Parathyroid adenoma (tissue), 2 donors: ENCODE measurements around the gene USP2.

Source experiments
- H2AFZ ChIP-seq: fragments of 300-600 bp; sonication (generic); one replicate; pipeline ENCODE4 v1.7.0; 2017; ENCODE audit warnings: antibody characterized with exemption, mild to moderate bottlenecking
- H3K27ac ChIP-seq: fragments of 300-600 bp; sonication (generic); one replicate; pipeline ENCODE4 v1.7.0; 2017
- H3K27me3 ChIP-seq: fragments of 300-600 bp; sonication (generic); one replicate; pipeline ENCODE4 v1.7.0; 2017; ENCODE audit warnings: low read length; ENCODE audit not compliant: control insufficient read depth, insufficient read depth
- H3K36me3 ChIP-seq: fragments of 300-600 bp; sonication (generic); one replicate; pipeline ENCODE4 v1.7.0; 2017; ENCODE audit warnings: low read length; ENCODE audit not compliant: control insufficient read depth, insufficient read depth
- H3K4me1 ChIP-seq: fragments of 300-600 bp; sonication (generic); one replicate; pipeline ENCODE4 v1.7.0; 2017; ENCODE audit warnings: control low read depth
- H3K4me2 ChIP-seq: fragments of 300-600 bp; sonication (generic); one replicate; pipeline ENCODE4 v1.7.0; 2017; ENCODE audit warnings: low read length
- H3K4me3 ChIP-seq: fragments of 300-600 bp; sonication (generic); one replicate; pipeline ENCODE4 v1.7.0; 2017; ENCODE audit warnings: low read depth, low read length
- H3K79me2 ChIP-seq: fragments of 300-600 bp; sonication (generic); one replicate; pipeline ENCODE4 v1.7.0; 2017; ENCODE audit warnings: control low read depth
- H3K9ac ChIP-seq: fragments of 300-600 bp; sonication (generic); one replicate; pipeline ENCODE4 v1.7.0; 2017; ENCODE audit warnings: mild to moderate bottlenecking
- H3K9me3 ChIP-seq: fragments of 300-600 bp; sonication (generic); one replicate; pipeline ENCODE4 v1.7.0; 2017; ENCODE audit warnings: low read length; ENCODE audit not compliant: control insufficient read depth
- CTCF ChIP-seq: fragments of 300-600 bp; sonication (generic); IDR thresholded peaks from one replicate; pipeline ENCODE4 v1.7.0; 2017; ENCODE audit warnings: antibody characterized with exemption, mild to moderate bottlenecking
- donor health status: primary hyperparathyroidism.

Gene USP2

DNA sequence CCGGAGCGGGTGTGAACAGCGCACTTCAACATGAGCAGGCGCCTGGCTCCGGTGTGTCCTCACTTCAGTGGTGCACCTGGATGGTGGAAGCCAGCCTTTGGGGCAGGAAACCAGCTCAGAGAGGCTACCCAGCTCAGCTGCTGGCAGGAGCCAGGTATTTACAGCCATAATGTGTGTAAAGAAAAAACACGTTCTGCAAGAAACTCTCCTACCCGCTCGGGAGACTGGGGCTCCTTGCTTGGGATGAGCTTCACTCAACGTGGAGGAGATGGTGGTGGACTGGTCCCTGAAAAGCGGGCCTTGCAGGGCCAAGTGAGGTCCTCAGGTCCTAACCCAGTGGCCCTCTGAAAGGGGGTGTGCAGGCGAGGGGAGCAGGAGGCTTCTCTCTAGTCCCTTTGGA, 72.1 kb downstream of the USP2 start:
- no peak overlapping the region for H3K27ac ChIP-seq
- no peaks in the 10 kb centered on the region for H3K4me1 ChIP-seq
- no peaks in the 10 kb centered on the region for H3K79me2 ChIP-seq
- no peaks in the 10 kb centered on the region for H3K27me3 ChIP-seq
- H2AFZ ChIP-seq: no peak overlapping the region
- no peak overlapping the region for H3K4me3 ChIP-seq
- H3K9me3 ChIP-seq: no peaks in the 10 kb centered on the region
- H3K36me3 ChIP-seq: no peaks in the 10 kb centered on the region
- no peak overlapping the region for H3K4me2 ChIP-seq
- TF ChIP-seq CTCF: no peak
- no peak overlapping the region for H3K9ac ChIP-seq

GRCh38 chr11:119307974-119308373, 73.5 kb downstream of the USP2 start:
- H3K36me3 ChIP-seq: no peaks in the 10 kb centered on the region
- H2AFZ ChIP-seq: no peak overlapping the region
- no peak overlapping the region for H3K27ac ChIP-seq
- no peaks in the 10 kb centered on the region for H3K27me3 ChIP-seq
- no peak overlapping the region for H3K9ac ChIP-seq
- H3K79me2 ChIP-seq: no peaks in the 10 kb centered on the region
- no peak overlapping the region for H3K4me2 ChIP-seq
- no peak for TF ChIP-seq CTCF
- H3K4me1 ChIP-seq: no peaks in the 10 kb centered on the region
- no peak overlapping the region for H3K4me3 ChIP-seq
- H3K9me3 ChIP-seq: no peaks in the 10 kb centered on the region

DNA sequence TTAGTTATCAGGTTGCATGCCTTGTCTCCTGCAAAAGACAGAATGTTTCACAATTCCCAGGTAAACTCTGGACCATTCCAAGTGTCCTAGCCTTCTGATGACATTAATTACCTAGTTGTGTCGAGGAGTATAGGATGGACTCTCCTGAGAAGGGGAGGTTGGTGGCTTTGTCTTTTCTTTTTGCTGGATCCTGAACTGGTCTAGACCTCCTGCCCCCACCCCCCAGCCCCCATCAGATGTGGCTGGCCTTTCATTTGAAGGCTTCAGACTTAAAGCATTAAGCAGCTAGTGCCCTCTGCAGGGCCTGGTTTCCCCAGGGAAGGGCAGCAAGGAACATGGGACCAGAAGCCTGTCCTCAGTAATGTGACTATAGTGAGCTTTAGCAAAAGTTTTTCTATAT, 74.3 kb downstream of the USP2 start:
- no peaks in the 10 kb centered on the region for H3K9me3 ChIP-seq
- TF ChIP-seq CTCF: no peak
- H2AFZ ChIP-seq: no peak overlapping the region
- no peaks in the 10 kb centered on the region for H3K27me3 ChIP-seq
- H3K79me2 ChIP-seq: no peaks in the 10 kb centered on the region
- no peak overlapping the region for H3K4me2 ChIP-seq
- no peaks in the 10 kb centered on the region for H3K36me3 ChIP-seq
- no peak overlapping the region for H3K4me3 ChIP-seq
- no peak overlapping the region for H3K27ac ChIP-seq
- H3K4me1 ChIP-seq: no peaks in the 10 kb centered on the region
- H3K9ac ChIP-seq: no peak overlapping the region

DNA sequence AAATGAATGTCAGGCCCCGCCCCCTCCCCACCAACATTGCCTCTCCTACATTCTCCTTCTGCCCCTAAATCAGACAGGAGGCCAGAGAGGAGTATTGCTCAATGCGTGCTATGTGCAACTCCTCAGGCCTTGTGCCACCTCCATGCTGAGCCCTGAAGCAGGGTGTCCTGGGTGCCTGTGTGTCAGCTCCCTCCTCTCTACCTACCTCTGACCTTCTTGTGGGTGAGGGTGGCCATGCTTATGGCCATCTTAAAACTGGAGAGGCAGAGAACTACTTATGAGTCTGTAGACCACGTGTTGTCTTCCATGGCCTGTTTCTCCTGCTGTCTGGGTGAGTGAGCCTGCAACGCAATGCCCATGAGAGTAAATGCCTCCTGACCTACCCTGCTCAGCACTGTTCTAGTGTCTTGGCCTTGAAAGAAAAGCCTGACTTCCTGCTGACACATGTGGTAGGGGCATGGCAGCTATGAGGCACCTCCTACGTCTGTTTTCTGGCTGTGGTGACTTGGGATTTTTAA, 75.1 kb downstream of the USP2 start:
- no peaks in the 10 kb centered on the region for H3K36me3 ChIP-seq
- no peaks in the 10 kb centered on the region for H3K27me3 ChIP-seq
- TF ChIP-seq CTCF: no peak
- H3K4me1 ChIP-seq: no peaks in the 10 kb centered on the region
- no peak overlapping the region for H3K9ac ChIP-seq
- H3K79me2 ChIP-seq: no peaks in the 10 kb centered on the region
- H2AFZ ChIP-seq: no peak overlapping the region
- H3K4me2 ChIP-seq: no peak overlapping the region
- no peak overlapping the region for H3K4me3 ChIP-seq
- no peak overlapping the region for H3K27ac ChIP-seq
- no peaks in the 10 kb centered on the region for H3K9me3 ChIP-seq

DNA sequence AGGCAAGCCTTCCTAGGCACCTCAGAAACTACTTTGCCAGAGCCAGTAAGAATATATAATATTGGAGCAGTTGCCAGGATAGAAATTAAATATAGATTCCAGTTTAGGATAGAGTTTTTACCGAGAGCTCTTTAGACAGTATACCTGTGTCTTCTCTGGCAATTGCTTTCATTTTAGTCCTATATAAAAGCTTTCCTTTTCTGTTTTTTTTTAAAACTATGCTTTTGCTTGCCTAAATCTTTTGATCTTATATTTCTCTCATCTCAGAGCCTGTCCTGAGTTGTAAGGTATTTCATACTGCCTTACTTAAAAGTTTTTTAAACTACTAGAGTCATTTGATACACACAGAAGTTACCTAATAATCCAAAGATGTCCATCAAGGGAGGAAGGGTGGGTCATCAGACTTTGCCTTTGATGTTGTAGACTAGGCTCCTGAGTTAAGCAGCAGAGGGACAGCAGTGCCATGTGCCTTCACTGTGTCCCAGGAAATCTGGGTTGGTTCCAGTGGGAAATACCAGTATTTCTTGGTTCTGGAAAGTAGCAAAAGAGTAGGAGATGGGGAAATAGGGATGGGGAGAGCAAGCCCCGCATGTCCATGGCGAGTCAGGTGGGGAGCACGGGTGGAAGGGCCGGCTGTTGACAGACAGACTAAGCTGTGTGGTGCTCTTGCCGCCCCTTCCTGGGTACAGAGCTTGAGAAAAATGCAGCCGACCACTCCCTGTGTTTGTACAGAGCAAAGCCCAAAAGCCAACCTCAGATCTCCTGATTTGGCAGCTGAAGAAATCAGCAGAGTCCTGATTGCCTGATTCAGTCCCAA, 75.7 kb downstream of the USP2 start:
- Histone ChIP-seq H3K4me1 (no peaks in the 10 kb centered on the region), H3K9me3 (no peaks in the 10 kb centered on the region), H2AFZ (no peak overlapping the region), H3K79me2 (no peaks in the 10 kb centered on the region), H3K27ac (no peak overlapping the region), H3K4me3 (no peak overlapping the region), H3K4me2 (no peak overlapping the region), H3K9ac (no peak overlapping the region), H3K36me3 (no peaks in the 10 kb centered on the region), H3K27me3 (no peaks in the 10 kb centered on the region)
- no peak for TF ChIP-seq CTCF
